Spinal cord (tissue), 10 donors: ENCODE results near the gene ABCG1. TPM values are rescaled to one million over a fixed set of nuclear protein-coding genes. Genes with fewer than 3 reads are reported as not detected.

ENCODE experiments used
- DNase-seq, 6 donors: peaks; one replicate each; pipeline versions ENCODE4 v3.0.0 to v3.0.0-alpha.2; 2013 to 2015; ENCODE audit warnings: low spot score in 6 of 6, low read depth in 4 of 6
- H3K27ac ChIP-seq: one replicate; pipeline ENCODE4 v1.5.1; 2013; ENCODE audit warnings: low read depth, low read length, control low read depth
- H3K27me3 ChIP-seq: one replicate; pipeline ENCODE4 v1.6.1; 2013; ENCODE audit warnings: low read length; ENCODE audit not compliant: control insufficient read depth, insufficient read depth
- H3K36me3 ChIP-seq: one replicate; pipeline ENCODE4 v1.6.1; 2013; ENCODE audit warnings: low read length; ENCODE audit not compliant: control insufficient read depth, insufficient read depth
- H3K4me1 ChIP-seq: one replicate; pipeline ENCODE4 v1.6.1; 2013; ENCODE audit warnings: low read length; ENCODE audit not compliant: control insufficient read depth, insufficient read depth
- H3K4me3 ChIP-seq: one replicate; pipeline ENCODE4 v1.5.1; 2013; ENCODE audit warnings: low read depth, low read length, control low read depth
- H3K9me3 ChIP-seq: one replicate; pipeline ENCODE4 v1.6.1; 2013; ENCODE audit warnings: low read length; ENCODE audit not compliant: control insufficient read depth, insufficient read depth
- WGBS: methylation state at CpG from one replicate; pipeline ENCODE4 v1.1.5; 2013; ENCODE audit warnings: missing lambda C conversion rate; ENCODE audit not compliant: insufficient coverage; 5-methylcytosine and 5-hydroxymethylcytosine counted together
- polyA plus RNA-seq, 2 donors: library from polyadenylated mRNA; unstranded; fragments of 120-200 nt; gene quantifications; one replicate each; pipeline ENCODE4 v1.2.1, GENCODE V29; 2013; ENCODE audit not compliant: insufficient read length in 2 of 2
- total RNA-seq, 2 donors: library from RNA; depleted of rRNA in 1 of 2; stranded (reverse); fragments of 120-200 nt in 1 of 2; fragments of >200 nt in 1 of 2; gene quantifications; one replicate each; pipeline versions ENCODE4 v1.2.3 to v1.2.4, GENCODE V29; 2013 to 2014
- donor health status: healthy.

Gene ABCG1
- total and polyA plus RNA-seq, 4 donors = 16.0 to 23.4 (median 19.3) TPM

- no peak overlapping the region for H3K4me3 ChIP-seq
- 74% methylated on average over 23 of the region's 29 CpGs for WGBS
Observed at GRCh38 chr21:42272984-42273600, 54.2 kb downstream of the ABCG1 start.

GRCh38 chr21:42276076-42276475 is 57.1 kb downstream of the ABCG1 start:
- Histone ChIP-seq H3K27me3 (no peaks in the 10 kb centered on the region), H3K27ac (no peak overlapping the region), H3K9me3 (no peaks in the 10 kb centered on the region), H3K4me1 (peaks cover 28% of the 10 kb centered on the region), H3K4me3 (no peak overlapping the region), H3K36me3 (peaks cover 61% of the 10 kb centered on the region)
- WGBS = 63% methylated on average over 11 of the region's 13 CpGs
- peak in 1 of 6 donors; percentile 80 for DNase-seq

More at GRCh38 chr21:42272984-42273600, 54.2 kb downstream of the ABCG1 start:
- no peak for DNase-seq
- Histone ChIP-seq H3K27me3 (no peaks in the 10 kb centered on the region), H3K9me3 (no peaks in the 10 kb centered on the region), H3K27ac (no peak overlapping the region), H3K4me1 (peaks cover 35% of the 10 kb centered on the region), H3K36me3 (peaks cover 37% of the 10 kb centered on the region)

- Histone ChIP-seq H3K9me3 (no peaks in the 10 kb centered on the region), H3K36me3 (peaks cover 66% of the 10 kb centered on the region)
- WGBS = 83% methylated on average over 17 of the region's 17 CpGs
Observed at GRCh38 chr21:42276526-42277154, 57.7 kb downstream of the ABCG1 start.

GRCh38 chr21:42277593-42277992 is 58.7 kb downstream of the ABCG1 start:
- Histone ChIP-seq H3K9me3 (no peaks in the 10 kb centered on the region), H3K36me3 (peaks cover 69% of the 10 kb centered on the region), H3K27ac (no peak overlapping the region)

More at GRCh38 chr21:42276526-42277154, 57.7 kb downstream of the ABCG1 start:
- peak in 1 of 6 donors; percentile 62 for DNase-seq
- H3K27ac ChIP-seq = no peak overlapping the region
- H3K4me3 ChIP-seq = no peak overlapping the region
- H3K27me3 ChIP-seq = no peaks in the 10 kb centered on the region
- H3K4me1 ChIP-seq = peaks cover 32% of the 10 kb centered on the region

GRCh38 chr21:42278451-42279149 is 59.7 kb downstream of the ABCG1 start:
- Histone ChIP-seq H3K9me3 (no peaks in the 10 kb centered on the region), H3K4me1 (peaks cover 32% of the 10 kb centered on the region), H3K27ac (no peak overlapping the region), H3K27me3 (no peaks in the 10 kb centered on the region), H3K36me3 (peaks cover 69% of the 10 kb centered on the region), H3K4me3 (no peak overlapping the region)
- WGBS = 90% methylated on average over 18 of the region's 19 CpGs
- no peak for DNase-seq

More at GRCh38 chr21:42277593-42277992, 58.7 kb downstream of the ABCG1 start:
- DNase-seq = no peak
- no peak overlapping the region for H3K4me3 ChIP-seq
- WGBS = no CpG with 5 or more reads among the region's 4 CpGs
- H3K27me3 ChIP-seq = no peaks in the 10 kb centered on the region
- H3K4me1 ChIP-seq = peaks cover 32% of the 10 kb centered on the region

- H3K27me3 ChIP-seq = no peaks in the 10 kb centered on the region
- peaks cover 68% of the 10 kb centered on the region for H3K36me3 ChIP-seq
- WGBS = 88% methylated on average over 20 of the region's 20 CpGs
- peaks cover 32% of the 10 kb centered on the region for H3K4me1 ChIP-seq
- no peak overlapping the region for H3K27ac ChIP-seq
- no peak overlapping the region for H3K4me3 ChIP-seq
- no peak for DNase-seq
- H3K9me3 ChIP-seq = no peaks in the 10 kb centered on the region
Observed at GRCh38 chr21:42279341-42279871, 60.5 kb downstream of the ABCG1 start.

GRCh38 chr21:42279888-42280287 is 60.9 kb downstream of the ABCG1 start:
- DNase-seq = no peak
- H3K27me3 ChIP-seq = no peaks in the 10 kb centered on the region
- H3K4me1 ChIP-seq = peaks cover 32% of the 10 kb centered on the region
- no peak overlapping the region for H3K27ac ChIP-seq
- no peak overlapping the region for H3K4me3 ChIP-seq
- 92% methylated on average over 10 of the region's 11 CpGs for WGBS
- peaks cover 73% of the 10 kb centered on the region for H3K36me3 ChIP-seq
- H3K9me3 ChIP-seq = no peaks in the 10 kb centered on the region

GRCh38 chr21:42280356-42281180 is 61.6 kb downstream of the ABCG1 start:
- Histone ChIP-seq H3K4me3 (no peak overlapping the region), H3K27ac (no peak overlapping the region), H3K4me1 (peaks cover 27% of the 10 kb centered on the region), H3K27me3 (no peaks in the 10 kb centered on the region), H3K36me3 (peaks cover 67% of the 10 kb centered on the region), H3K9me3 (no peaks in the 10 kb centered on the region)
- WGBS = 88% methylated on average over 17 of the region's 22 CpGs
- DNase-seq = no peak

- Histone ChIP-seq H3K36me3 (peaks cover 69% of the 10 kb centered on the region), H3K4me1 (peaks cover 26% of the 10 kb centered on the region), H3K27me3 (no peaks in the 10 kb centered on the region), H3K4me3 (no peak overlapping the region), H3K9me3 (no peaks in the 10 kb centered on the region), H3K27ac (no peak overlapping the region)
- DNase-seq = no peak
- 91% methylated on average over 10 of the region's 12 CpGs for WGBS
Observed at GRCh38 chr21:42281181-42281680, 62.3 kb downstream of the ABCG1 start.
